ENCODE data around the gene SLC6A8.

DNA sequence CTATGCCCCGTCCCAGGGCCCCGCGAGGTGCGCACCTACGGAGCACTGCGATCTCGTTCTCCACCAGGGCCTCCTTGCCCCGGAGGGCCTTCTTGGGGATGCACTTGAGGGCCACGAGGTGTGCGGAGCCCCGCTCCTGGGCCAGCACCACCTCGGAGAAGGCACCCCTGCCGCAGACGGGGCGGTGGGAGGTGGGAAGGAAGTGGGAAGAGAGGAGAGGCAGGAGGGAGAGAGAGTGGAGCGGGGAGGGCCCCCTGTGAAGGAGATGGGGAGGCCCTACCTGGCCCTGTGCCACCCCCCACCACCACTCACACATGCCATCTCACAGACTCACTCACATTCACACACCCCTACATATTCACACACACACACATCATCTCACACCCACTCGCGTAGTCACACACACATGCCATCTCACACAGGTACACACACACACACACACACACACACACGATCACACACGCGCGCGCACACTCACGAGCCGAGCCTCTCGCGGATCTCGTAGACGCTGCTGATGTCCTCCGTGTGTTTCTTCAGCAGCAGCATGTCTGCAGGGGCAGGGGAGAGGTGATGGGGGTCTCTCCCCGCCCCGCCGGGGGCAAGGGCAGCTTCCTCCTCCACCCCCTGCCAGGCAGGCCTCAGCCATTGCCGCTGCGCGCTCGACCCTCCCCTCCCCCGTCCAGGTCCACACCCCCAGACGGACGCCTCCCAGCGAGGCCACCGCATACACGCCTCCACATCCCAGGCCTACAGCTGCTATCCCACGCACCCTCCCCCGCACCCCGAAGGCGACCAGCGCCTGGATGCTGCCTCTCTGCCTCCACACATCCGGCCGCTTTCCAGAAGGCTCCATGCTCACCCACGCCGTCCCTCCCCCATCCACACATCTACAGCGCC lies 14.9 kb upstream of the SLC6A8 start:
- TF ChIP-seq POLR2AphosphoS5 (IDR thresholded peaks at IDR 0.05; ENCODE audit: borderline replicate concordance, low read depth, low read length) (no peak), EZH2 (IDR thresholded peaks at IDR 0.05) (no peak), FOXP2 (optimal IDR thresholded peaks at IDR 0.05; ENCODE audit: control extremely low read depth, extremely low read length, insufficient read depth) (no peak)

Data from SK-N-MC (cell line).